Subcutaneous adipose tissue (tissue), 4 donors: ENCODE data around the gene DIRAS1. TPM values are rescaled to one million over a fixed set of nuclear protein-coding genes. Genes with fewer than 3 reads are reported as not detected.

Source experiments
- CTCF ChIP-seq: fragments of 450-650 bp; IDR thresholded peaks from one replicate; pipeline ENCODE4 v1.5.1; 2016; ENCODE audit warnings: low read depth, mild to moderate bottlenecking, control low read depth, antibody characterized with exemption, moderate library complexity
- total RNA-seq, 4 donors: library from RNA; depleted of rRNA; stranded (reverse); fragments of >200 nt; gene quantifications; one replicate each; pipeline ENCODE4 v1.1.0, GENCODE V29; 2016

DIRAS1 gene
- total RNA-seq, 4 donors from 2014 or later, result 0.16 to 0.85 (median 0.44) TPM; not detected in 1

- no peak for TF ChIP-seq CTCF
Observed at GRCh38 chr19:2719232-2719735, 1.9 kb downstream of the DIRAS1 start.

- no peak for TF ChIP-seq CTCF
Observed at GRCh38 chr19:2717638-2718541, 3.3 kb downstream of the DIRAS1 start.

- TF ChIP-seq CTCF, result no peak
Observed at GRCh38 chr19:2716722-2717637, 4.2 kb downstream of the DIRAS1 start.

GRCh38 chr19:2716275-2716650 lies 4.9 kb downstream of the DIRAS1 start:
- no peak for TF ChIP-seq CTCF

GRCh38 chr19:2715470-2716274 lies 5.5 kb downstream of the DIRAS1 start:
- no peak for TF ChIP-seq CTCF

- TF ChIP-seq CTCF, result no peak
Observed at GRCh38 chr19:2714531-2715269, 6.5 kb downstream of the DIRAS1 start.
